Activated T-helper 9 cell treated with anti-CD3 and anti-CD28 coated beads, Interleukin-2, amount 50 U/mL, for 16 hours (primary cell): ENCODE measurements around the gene PCDHGB4.
"Not testable (repeated sequence)": the region's sequence is repeated elsewhere in the genome, so short reads cannot be mapped to it uniquely, and the experiment has no call there.

Experiments used
- DNase-seq: peaks from one replicate; pipeline ENCODE4 v3.0.0-alpha.2; 2020; ENCODE audit warnings: low read depth

PCDHGB4 gene

GRCh38 chr5:141387557-141388311 lies at the start of gene PCDHGB4:
Gene PCDHGB4, plus strand, starts transcription at chr5:141387698. Its CDS starts 187 bp downstream, at chr5:141387885.
- not testable (repeated sequence) for DNase-seq

DNA sequence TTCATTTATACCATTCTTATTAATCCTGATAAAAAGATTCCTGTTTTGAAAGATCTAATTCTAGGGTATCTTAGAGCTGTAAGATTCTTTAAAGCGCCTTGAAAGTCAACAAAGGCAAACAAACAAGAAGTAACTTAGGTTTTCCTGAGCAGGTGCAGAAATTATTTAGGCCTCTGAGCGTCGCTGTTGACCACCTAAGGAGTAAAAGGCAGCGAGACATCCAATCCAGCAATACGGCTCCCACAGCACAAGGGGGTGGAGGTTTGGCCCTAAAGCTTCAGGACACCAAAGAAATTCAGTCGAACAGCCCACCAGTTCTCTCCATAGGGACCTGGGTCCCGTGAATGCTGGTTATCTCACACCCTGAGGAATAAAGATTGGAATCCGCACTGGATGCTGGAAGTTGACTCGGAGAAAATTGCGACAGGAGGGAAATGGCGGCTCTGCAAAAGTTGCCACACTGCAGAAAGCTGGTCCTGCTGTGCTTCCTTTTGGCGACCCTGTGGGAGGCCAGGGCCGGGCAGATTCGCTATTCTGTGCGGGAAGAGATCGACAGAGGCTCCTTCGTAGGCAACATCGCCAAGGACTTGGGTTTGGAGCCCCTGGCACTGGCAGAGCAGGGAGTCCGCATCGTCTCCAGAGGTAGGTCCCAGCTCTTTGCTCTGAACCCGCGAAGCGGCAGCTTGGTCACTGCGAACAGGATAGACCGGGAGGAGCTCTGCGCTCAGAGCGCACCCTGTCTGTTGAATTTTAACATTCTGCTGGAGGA lies 48.8 kb upstream of the PCDHGB4 start, which contains the start of gene PCDHGA2:
PCDHGA2 (plus strand) TSS at position 223 of the 769 bp plus-strand sequence.
- no peak for DNase-seq

- DNase-seq, result not testable (repeated sequence)
Observed at GRCh38 chr5:141340781-141341354, 46.6 kb upstream of the PCDHGB4 start.

DNA sequence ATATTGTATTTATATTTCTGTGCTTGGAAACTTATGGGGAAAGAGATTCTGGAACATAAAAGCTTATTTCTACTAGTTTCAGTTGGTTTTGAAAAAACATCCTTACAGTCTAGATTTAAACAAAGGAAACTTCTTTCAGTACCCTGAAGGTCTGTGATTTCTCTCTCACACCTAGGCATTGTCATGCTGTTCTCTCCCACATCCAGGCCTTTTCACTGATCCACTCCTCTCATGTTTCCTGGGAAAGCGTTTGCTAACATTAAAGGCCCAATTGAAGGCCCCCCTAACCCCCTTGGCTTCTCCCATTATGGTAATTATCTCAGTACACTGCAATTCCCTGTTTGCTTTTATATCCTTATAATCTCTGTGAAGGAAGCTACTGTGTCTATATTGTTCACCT lies 44.7 kb upstream of the PCDHGB4 start:
- DNase-seq, result no peak

DNA sequence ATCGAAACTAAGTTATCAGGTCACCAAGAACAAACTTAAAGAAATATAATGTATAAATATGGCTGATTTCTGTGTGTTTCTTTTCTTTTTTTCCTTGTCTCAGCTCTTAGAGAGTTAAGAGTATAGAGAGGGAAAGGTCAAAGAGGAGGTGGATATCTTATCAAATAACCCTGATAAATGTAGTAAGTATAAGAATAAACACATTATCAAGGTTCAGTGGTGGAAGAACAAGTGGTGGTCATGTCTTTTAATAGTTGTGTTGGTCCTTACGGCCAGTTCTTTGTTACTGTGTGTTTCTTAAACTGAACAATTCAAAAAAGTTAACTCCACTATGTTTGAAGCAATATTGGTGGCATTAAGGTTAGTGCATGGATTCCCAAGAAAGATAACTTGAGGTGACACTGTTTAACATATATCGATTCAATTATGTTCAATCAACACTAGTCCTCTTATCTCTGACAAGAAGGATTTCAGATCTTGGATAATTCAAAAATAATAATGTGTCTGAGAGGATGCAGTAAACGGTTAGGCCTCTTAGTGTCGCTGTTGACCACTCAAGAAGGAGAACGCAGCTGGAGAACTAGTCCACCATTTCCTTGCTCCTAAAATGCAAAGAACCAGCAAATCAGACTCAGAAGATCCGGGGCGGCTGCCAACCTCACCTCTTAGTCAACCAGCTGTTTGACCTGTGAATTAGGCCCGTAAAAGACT lies 44.1 kb upstream of the PCDHGB4 start, which contains the start of gene PCDHGA3:
PCDHGA3 (plus strand) TSS at position 588 of the 711 bp plus-strand sequence. CDS start 205 bp downstream, outside the sequence.
- no peak for DNase-seq

- no peak for DNase-seq
Observed at GRCh38 chr5:141343953-141344463, 43.5 kb upstream of the PCDHGB4 start.

- DNase-seq, result no peak
Observed at GRCh38 chr5:141345327-141345726, 42.2 kb upstream of the PCDHGB4 start.

- not testable (repeated sequence) for DNase-seq
Observed at GRCh38 chr5:141346017-141346416, 41.5 kb upstream of the PCDHGB4 start.

DNA sequence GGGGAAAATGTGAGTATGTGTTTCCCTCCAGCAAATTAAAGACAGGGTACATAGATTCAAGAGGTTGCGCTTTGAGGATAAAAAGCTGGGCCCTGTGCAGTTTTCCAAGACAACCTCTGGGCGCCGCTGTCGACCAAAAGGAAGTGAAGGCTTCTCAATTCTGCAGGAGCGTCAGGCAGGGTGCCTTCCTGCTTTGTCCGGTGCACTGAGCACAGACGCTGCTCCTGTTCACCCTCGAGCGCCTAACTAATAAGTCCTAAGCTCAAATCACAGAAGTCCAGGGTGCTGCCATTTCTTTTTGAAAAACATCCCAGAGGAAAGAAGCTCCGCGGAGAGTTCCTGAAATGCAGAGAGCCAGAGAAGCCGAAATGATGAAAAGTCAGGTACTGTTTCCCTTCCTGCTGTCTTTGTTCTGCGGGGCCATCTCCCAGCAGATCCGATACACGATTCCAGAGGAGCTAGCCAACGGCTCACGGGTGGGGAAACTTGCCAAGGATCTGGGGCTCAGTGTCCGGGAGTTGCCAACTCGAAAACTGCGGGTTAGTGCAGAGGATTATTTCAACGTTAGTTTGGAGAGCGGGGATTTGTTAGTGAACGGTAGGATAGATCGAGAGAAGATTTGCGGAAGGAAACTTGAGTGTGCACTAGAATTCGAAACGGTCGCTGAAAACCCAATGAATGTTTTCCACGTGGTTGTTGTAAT lies 37.4 kb upstream of the PCDHGB4 start, which contains the start of gene PCDHGB1:
PCDHGB1 (plus strand) TSS at position 183 of the 703 bp plus-strand sequence; CDS start at position 345, 162 bp downstream.
- DNase-seq, result no peak

DNA sequence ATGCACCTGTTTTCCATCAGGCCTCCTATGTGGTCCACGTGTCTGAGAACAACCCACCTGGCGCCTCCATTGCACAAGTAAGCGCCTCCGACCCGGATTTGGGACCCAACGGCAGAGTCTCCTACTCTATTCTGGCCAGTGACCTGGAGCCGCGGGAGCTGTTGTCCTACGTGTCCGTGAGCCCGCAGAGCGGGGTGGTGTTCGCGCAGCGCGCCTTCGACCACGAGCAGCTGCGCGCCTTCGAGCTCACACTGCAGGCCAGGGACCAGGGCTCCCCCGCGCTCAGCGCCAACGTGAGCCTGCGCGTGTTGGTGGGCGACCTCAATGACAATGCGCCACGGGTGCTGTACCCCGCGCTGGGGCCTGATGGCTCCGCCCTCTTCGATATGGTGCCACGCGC lies 35.9 kb upstream of the PCDHGB4 start:
- no peak for DNase-seq

DNA sequence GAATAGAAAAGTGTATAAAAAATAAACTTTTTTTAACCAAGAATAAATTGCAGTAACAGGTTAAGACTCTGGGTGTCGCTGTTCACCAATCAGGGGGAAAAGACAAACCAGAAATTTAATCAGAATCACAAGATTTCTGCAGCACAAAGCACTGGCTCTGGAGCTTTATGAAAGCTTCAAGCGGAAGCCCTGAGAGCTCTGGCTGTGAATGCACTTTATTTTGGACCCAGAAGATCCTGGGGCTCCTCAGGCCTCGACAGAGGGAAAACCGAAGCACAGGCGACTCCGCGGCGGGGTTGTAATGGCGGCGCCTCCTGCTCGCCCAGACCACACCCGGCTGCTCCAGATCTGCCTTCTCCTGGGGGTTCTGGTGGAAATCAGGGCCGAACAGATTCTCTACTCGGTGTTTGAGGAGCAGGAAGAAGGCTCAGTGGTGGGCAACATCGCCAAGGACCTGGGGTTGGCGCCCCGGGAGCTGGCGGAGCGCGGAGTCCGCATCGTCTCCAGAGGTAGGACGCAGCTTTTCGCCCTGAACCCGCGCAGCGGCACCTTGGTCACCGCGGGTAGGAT lies 32.5 kb upstream of the PCDHGB4 start, which contains the start of gene PCDHGA4:
PCDHGA4 (plus strand) TSS at position 122 of the 570 bp plus-strand sequence; CDS start at position 209, 87 bp downstream.
- DNase-seq, result no peak

DNA sequence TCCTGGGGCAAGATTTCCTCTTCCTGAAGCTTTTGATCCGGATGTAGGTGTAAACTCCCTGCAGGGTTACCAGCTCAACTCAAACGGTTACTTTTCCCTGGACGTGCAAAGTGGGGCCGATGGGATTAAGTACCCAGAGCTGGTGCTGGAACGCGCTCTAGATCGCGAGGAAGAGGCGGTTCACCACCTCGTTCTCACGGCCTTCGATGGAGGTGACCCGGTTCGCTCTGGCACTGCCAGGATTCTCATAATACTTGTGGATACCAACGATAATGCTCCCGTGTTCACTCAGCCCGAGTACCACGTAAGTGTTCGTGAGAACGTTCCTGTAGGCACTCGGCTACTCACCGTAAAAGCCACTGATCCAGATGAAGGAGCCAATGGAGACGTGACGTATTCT lies 31.9 kb upstream of the PCDHGB4 start:
- no peak for DNase-seq

- DNase-seq, result no peak
Observed at GRCh38 chr5:141356133-141356532, 31.4 kb upstream of the PCDHGB4 start.

DNA sequence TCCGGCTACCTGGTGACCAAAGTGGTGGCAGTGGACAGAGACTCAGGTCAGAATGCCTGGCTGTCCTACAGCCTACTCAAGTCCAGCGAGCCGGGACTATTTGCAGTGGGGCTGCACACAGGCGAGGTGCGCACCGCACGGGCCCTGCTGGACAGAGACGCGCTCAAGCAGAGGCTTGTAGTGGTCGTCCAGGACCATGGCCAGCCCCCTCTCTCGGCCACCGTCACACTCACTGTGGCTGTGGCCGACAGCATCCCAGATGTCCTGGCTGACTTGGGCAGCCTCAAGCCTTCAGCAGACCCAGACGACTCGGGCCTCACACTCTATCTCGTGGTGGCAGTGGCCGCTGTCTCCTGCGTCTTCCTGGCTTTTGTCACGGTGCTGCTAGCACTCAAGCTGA lies 30.5 kb upstream of the PCDHGB4 start:
- DNase-seq, result no peak

- DNase-seq, result no peak
Observed at GRCh38 chr5:141359790-141360426, 27.6 kb upstream of the PCDHGB4 start, which contains the start of gene PCDHGB2. Gene PCDHGB2, plus strand, starts transcription at chr5:141359994. Its CDS starts 142 bp downstream, at chr5:141360136.

DNA sequence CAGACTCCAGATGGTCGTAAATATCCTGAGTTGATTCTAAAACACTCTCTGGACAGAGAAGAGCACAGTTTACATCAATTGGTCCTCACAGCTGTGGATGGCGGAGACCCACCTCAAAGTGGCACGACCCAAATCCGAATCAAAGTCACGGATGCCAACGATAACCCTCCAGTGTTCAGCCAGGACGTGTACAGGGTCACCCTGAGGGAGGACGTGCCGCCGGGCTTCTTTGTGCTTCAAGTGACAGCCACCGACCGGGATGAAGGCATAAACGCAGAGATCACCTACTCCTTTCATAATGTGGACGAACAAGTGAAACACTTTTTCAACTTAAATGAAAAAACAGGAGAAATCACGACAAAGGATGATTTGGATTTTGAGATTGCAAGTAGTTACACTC lies 26.8 kb upstream of the PCDHGB4 start:
- DNase-seq, result no peak

DNA sequence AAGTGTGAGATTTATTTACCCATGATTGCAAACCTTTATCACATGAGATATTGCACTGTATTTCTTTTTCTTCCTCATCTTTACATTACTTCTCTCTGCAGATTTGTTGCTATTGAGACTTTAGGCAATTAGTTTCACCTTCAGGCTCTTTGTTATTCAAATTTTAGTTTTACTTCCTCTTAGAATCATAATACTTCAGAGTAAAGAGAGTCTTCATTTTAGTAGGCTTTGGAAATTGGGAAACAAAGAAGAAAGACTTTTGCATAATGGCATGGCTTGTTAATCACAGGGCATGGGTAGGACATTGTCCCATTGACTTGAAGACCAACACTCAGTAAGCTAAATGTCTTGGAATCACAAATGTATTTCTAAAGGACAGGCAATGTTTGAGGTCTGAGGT lies 24.8 kb upstream of the PCDHGB4 start:
- no peak for DNase-seq

DNA sequence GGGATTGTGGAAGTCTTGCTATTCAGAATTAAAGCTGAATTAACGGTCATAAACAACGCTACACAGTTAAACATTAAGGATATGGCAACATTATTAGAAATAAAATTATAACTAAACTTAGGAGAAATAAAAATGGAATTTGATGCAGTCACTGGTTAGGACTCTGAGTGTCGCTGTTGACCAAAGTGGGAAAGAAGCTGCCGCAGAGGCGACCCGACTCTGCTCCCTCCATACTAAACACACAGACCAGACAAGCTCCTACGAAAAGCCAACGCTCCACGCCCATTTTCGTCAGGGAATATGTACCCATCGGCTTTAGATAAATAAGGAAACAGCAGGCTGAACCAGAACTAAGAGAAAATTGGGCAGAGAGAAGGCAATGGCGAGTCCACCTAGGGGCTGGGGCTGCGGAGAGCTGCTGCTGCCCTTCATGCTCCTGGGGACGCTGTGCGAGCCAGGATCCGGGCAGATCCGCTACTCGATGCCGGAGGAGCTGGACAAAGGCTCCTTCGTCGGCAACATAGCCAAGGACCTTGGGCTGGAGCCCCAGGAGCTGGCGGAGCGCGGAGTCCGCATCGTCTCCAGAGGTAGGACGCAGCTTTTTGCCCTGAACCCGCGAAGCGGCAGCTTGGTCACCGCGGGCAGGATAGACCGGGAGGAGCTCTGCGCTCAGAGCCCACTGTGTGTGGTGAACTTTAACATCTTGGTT lies 23.4 kb upstream of the PCDHGB4 start, which contains the start of gene PCDHGA5:
PCDHGA5 (plus strand) TSS at position 211 of the 709 bp plus-strand sequence; CDS start at position 380, 169 bp downstream.
- no peak for DNase-seq
